ENCODE data around the gene CNTNAP2. TPM values are rescaled to one million over a fixed set of nuclear protein-coding genes. Genes with fewer than 3 reads are reported as not detected.

CNTNAP2 gene
- total RNA-seq, 1 experiment from 2014 or later, result 0.03 TPM

DNA sequence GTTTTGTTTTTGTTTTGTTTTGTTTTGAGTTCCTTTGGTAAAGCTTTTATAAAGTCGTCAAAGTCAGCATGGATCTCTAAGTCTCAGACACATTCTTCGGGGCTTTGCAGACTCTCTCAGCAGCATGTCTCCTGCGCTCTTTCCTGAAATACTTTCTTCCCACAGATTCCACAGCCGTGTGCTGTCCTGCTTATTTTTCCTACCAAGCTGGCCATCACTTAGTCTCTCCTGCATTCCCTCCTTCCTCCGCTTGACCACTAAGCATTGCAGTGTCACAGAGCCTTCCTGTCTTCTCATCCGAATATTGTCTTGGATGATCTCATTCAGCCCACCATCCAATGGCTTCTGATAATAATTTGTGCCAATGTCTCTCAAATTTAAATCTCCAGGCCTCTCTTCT lies 2039.6 kb downstream of the CNTNAP2 start:
- Histone ChIP-seq H3K9me3 (ENCODE audit: control insufficient read depth, insufficient read depth, low read depth, low read length) (no peaks in the 10 kb centered on the region), H3K4me1 (ENCODE audit: control insufficient read depth, insufficient read depth, low read length) (no peaks in the 10 kb centered on the region), H3K36me3 (ENCODE audit: control insufficient read depth, insufficient read depth, low read length) (no peaks in the 10 kb centered on the region), H3K27me3 (ENCODE audit: control insufficient read depth, insufficient read depth, low read length) (no peaks in the 10 kb centered on the region), H3K27ac (ENCODE audit: low read length) (no peak overlapping the region), H3K4me3 (ENCODE audit: low read depth in 2 of 2, low read length in 2 of 2) (no peak overlapping the region)
- ATAC-seq (no peak), DNase-seq (ENCODE audit: low read depth, low spot score) (no peak)
- no TSS peak for BruUV-seq (replicated peaks)
- TF ChIP-seq, protein P1, sequence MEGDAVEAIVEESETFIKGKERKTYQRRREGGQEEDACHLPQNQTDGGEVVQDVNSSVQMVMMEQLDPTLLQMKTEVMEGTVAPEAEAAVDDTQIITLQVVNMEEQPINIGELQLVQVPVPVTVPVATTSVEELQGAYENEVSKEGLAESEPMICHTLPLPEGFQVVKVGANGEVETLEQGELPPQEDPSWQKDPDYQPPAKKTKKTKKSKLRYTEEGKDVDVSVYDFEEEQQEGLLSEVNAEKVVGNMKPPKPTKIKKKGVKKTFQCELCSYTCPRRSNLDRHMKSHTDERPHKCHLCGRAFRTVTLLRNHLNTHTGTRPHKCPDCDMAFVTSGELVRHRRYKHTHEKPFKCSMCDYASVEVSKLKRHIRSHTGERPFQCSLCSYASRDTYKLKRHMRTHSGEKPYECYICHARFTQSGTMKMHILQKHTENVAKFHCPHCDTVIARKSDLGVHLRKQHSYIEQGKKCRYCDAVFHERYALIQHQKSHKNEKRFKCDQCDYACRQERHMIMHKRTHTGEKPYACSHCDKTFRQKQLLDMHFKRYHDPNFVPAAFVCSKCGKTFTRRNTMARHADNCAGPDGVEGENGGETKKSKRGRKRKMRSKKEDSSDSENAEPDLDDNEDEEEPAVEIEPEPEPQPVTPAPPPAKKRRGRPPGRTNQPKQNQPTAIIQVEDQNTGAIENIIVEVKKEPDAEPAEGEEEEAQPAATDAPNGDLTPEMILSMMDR (IDR thresholded peaks at IDR 0.05), result no peak
- TF ChIP-seq SIN3A (IDR thresholded peaks at IDR 0.05; ENCODE audit: borderline replicate concordance, insufficient read depth, low read depth, low read length) (no peak), POLR2AphosphoS5 (IDR thresholded peaks at IDR 0.05; ENCODE audit: low read depth, low read length) (no peak), TCF7L2 (IDR thresholded peaks at IDR 0.05; ENCODE audit: low read depth, low read length) (no peak)
- TF ChIP-seq, protein P2, sequence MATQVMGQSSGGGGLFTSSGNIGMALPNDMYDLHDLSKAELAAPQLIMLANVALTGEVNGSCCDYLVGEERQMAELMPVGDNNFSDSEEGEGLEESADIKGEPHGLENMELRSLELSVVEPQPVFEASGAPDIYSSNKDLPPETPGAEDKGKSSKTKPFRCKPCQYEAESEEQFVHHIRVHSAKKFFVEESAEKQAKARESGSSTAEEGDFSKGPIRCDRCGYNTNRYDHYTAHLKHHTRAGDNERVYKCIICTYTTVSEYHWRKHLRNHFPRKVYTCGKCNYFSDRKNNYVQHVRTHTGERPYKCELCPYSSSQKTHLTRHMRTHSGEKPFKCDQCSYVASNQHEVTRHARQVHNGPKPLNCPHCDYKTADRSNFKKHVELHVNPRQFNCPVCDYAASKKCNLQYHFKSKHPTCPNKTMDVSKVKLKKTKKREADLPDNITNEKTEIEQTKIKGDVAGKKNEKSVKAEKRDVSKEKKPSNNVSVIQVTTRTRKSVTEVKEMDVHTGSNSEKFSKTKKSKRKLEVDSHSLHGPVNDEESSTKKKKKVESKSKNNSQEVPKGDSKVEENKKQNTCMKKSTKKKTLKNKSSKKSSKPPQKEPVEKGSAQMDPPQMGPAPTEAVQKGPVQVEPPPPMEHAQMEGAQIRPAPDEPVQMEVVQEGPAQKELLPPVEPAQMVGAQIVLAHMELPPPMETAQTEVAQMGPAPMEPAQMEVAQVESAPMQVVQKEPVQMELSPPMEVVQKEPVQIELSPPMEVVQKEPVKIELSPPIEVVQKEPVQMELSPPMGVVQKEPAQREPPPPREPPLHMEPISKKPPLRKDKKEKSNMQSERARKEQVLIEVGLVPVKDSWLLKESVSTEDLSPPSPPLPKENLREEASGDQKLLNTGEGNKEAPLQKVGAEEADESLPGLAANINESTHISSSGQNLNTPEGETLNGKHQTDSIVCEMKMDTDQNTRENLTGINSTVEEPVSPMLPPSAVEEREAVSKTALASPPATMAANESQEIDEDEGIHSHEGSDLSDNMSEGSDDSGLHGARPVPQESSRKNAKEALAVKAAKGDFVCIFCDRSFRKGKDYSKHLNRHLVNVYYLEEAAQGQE (IDR thresholded peaks at IDR 0.05; ENCODE audit: insufficient read depth in 1 of 2, low read depth in 2 of 2, low read length in 1 of 2), result no peak
- ChIA-PET POLR2A (no interaction called here), CTCF (no interaction called here)
- in situ Hi-C loops (cut with HindIII; ENCODE audit: low pct_unique_long_range_greater_than_20kb, low sequenced_read_pairs), result no loop called here
- intact Hi-C loops (cut with micrococcal nuclease; ENCODE audit: unreplicated experiment), result no loop called here

DNA sequence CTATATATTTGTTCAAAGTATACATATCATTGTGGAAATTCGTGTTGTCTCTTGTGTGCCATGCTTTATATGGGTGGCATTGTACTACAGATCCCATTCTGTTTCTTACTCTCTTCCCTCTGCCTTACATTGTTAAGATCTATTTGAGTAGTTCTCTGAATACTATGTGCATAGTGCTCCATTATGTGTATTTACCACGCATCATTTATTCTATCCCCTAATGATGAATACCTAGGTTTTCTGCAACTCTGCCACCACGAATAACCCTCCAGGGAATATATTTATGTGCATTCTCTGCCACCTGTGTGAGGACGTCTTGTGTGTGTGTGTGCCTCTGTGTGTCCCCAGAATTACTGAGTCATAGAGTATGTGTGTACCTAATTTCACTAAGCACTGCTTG lies 2042.7 kb downstream of the CNTNAP2 start:
- ATAC-seq, result no peak
- no peaks in the 10 kb centered on the region for H3K27me3 ChIP-seq (ENCODE audit: control insufficient read depth, insufficient read depth, low read length)
- no peaks in the 10 kb centered on the region for H3K9me3 ChIP-seq (ENCODE audit: control insufficient read depth, insufficient read depth, low read depth, low read length)
- H3K27ac ChIP-seq (ENCODE audit: low read length), result no peak overlapping the region
- TF ChIP-seq SIN3A (IDR thresholded peaks at IDR 0.05; ENCODE audit: borderline replicate concordance, insufficient read depth, low read depth, low read length) (no peak), POLR2AphosphoS5 (IDR thresholded peaks at IDR 0.05; ENCODE audit: low read depth, low read length) (no peak), TCF7L2 (IDR thresholded peaks at IDR 0.05; ENCODE audit: low read depth, low read length) (no peak)
- TF ChIP-seq, protein P2 (IDR thresholded peaks at IDR 0.05; ENCODE audit: insufficient read depth in 1 of 2, low read depth in 2 of 2, low read length in 1 of 2), result no peak
- TF ChIP-seq, protein P1 (IDR thresholded peaks at IDR 0.05), result no peak
- ChIA-PET POLR2A (no interaction called here), CTCF (no interaction called here)
- H3K4me1 ChIP-seq (ENCODE audit: control insufficient read depth, insufficient read depth, low read length), result no peaks in the 10 kb centered on the region
- BruUV-seq (replicated peaks), result no TSS peak
- in situ Hi-C loops (cut with HindIII; ENCODE audit: low pct_unique_long_range_greater_than_20kb, low sequenced_read_pairs) (no loop called here), intact Hi-C loops (cut with micrococcal nuclease; ENCODE audit: unreplicated experiment) (no loop called here)
- no peaks in the 10 kb centered on the region for H3K36me3 ChIP-seq (ENCODE audit: control insufficient read depth, insufficient read depth, low read length)
- DNase-seq (ENCODE audit: low read depth, low spot score), result no peak
- H3K4me3 ChIP-seq (ENCODE audit: low read depth in 2 of 2, low read length in 2 of 2), result no peak overlapping the region
